Right lobe of liver (tissue), 6 donors: ENCODE results near the gene LARP7. TPM values are rescaled to one million over a fixed set of nuclear protein-coding genes. Genes with fewer than 3 reads are reported as not detected.
A peak's percentile ranks its signal among the peaks of the same experiment; 100 is the strongest.

ENCODE experiments used
- ATAC-seq, 4 donors: fragments of 200-7000 bp; cut with Tn5 transposase; one replicate each; pipeline ENCODE4 v1.9.1; 2020; ENCODE audit warnings: mild to moderate bottlenecking in 4 of 4, moderate library complexity in 4 of 4
- DNase-seq, 3 donors: peaks; one replicate each; pipeline ENCODE4 v3.0.0-alpha.2; 2020
- H3K27ac ChIP-seq, 3 donors: fragments of 200-600 bp; one replicate each; pipeline ENCODE4 v1.8.0; 2022
- H3K27me3 ChIP-seq, 2 donors: fragments of 200-600 bp; one replicate each; pipeline ENCODE4 v1.8.0; 2022
- H3K36me3 ChIP-seq, 4 donors: fragments of 200-600 bp; sonication (generic) in 1 of 4; one replicate each; pipeline versions ENCODE4 v1.5.1 to v1.8.0; 2017 to 2022; ENCODE audit warnings: control low read depth in 1 of 4
- H3K4me1 ChIP-seq, 4 donors: fragments of 200-600 bp; sonication (generic) in 1 of 4; one replicate each; pipeline versions ENCODE4 v1.5.1 to v1.8.0; 2017 to 2022; ENCODE audit warnings: control low read depth in 1 of 4
- H3K4me3 ChIP-seq, 3 donors: fragments of 200-600 bp; one replicate each; pipeline ENCODE4 v1.8.0; 2022
- H3K9me3 ChIP-seq, 4 donors: fragments of 200-600 bp; sonication (generic) in 1 of 4; one replicate each; pipeline versions ENCODE4 v1.5.1 to v1.8.0; 2017 to 2022; ENCODE audit warnings: control low read depth in 1 of 4
- POLR2A ChIP-seq: fragments of 450-650 bp; IDR thresholded peaks from one replicate; pipeline ENCODE4 v1.6.1; 2017; ENCODE audit warnings: antibody characterized with exemption, mild to moderate bottlenecking
- WGBS: methylation state at CpG from one replicate; pipeline ENCODE4 v1.1.6; 2018; ENCODE audit warnings: low coverage, low lambda C conversion rate; ENCODE audit not compliant: insufficient coverage; ENCODE audit errors: missing lambda C conversion rate; 5-methylcytosine and 5-hydroxymethylcytosine counted together
- intact Hi-C, 2 donors: fragments of 100-400 bp; cut with DNase I; formaldehyde crosslinking; loops; one replicate each; pipeline versions ENCODE4 v1.11.2 to v1.14.1; 2022
- total RNA-seq, 6 experiments: library from RNA; depleted of rRNA in 2 of 6; stranded (reverse); fragments of >200 nt in 2 of 6; fragmentation: NEBNext Ultra II Directional in 3 of 6; extraction: Animal tissue kit (Norgen Biotek cat#: 25700) in 3 of 6; gene quantifications; one replicate each; pipeline versions ENCODE4 v1.1.0 to v1.2.4, GENCODE V29; 2016 to 2023
- TF ChIP-seq, protein P1 (sequence below), 4 donors: fragments of 200-600 bp in 3 of 4; fragments of 450-650 bp in 1 of 4; IDR thresholded peaks; one replicate each; pipeline versions ENCODE4 v1.5.1 to v1.8.0; 2016 to 2022; ENCODE audit warnings: antibody characterized with exemption in 4 of 4, mild to moderate bottlenecking in 2 of 4
- donor health status: DM: no; HTN: yes; CAD: no.
- donor health status: DM: no; HTN: no; CAD: no.
- donor health status: DM: no; HTN: no; CAD: no.
- donor health status: DM: no; HTN: yes; CAD: no.
- donor health status: DM: no; HTN: yes; CAD: no.

LARP7 gene
- total RNA-seq, 6 experiments from 2014 or later = 12.7 to 28.8 (median 20.4) TPM

DNA sequence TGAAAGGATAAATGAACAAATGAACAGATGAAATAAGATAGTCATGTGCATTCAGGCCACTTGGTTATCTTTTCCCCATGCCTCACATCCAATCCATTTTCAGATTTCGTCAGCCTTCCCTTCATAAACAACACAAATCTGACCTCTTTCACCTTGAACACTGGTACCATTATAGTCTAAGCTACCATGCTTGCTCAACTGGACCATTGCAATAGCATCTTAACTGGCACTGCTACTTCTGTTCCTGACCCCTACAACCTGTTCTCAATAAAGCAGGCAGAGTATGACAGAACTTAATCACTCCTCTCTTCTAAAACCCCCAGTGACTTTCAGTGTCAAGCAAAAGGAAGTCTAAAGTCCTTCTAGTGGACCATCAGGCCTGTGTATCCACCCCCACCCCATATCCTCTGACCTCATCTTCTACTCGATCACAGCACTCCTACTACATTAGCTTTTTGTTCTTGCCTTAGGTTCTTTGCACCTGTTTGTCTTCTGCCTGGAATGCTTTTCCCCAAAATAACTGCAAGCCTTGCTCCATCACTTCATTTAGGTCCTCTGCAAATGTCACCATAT, 40.7 kb downstream of the LARP7 start:
- no peaks in the 10 kb centered on the region for H3K36me3 ChIP-seq
- no peak overlapping the region for H3K27ac ChIP-seq
- no peaks in the 10 kb centered on the region for H3K4me1 ChIP-seq
- no peak overlapping the region for H3K4me3 ChIP-seq
- no peaks in the 10 kb centered on the region for H3K9me3 ChIP-seq
- TF ChIP-seq, protein P1, sequence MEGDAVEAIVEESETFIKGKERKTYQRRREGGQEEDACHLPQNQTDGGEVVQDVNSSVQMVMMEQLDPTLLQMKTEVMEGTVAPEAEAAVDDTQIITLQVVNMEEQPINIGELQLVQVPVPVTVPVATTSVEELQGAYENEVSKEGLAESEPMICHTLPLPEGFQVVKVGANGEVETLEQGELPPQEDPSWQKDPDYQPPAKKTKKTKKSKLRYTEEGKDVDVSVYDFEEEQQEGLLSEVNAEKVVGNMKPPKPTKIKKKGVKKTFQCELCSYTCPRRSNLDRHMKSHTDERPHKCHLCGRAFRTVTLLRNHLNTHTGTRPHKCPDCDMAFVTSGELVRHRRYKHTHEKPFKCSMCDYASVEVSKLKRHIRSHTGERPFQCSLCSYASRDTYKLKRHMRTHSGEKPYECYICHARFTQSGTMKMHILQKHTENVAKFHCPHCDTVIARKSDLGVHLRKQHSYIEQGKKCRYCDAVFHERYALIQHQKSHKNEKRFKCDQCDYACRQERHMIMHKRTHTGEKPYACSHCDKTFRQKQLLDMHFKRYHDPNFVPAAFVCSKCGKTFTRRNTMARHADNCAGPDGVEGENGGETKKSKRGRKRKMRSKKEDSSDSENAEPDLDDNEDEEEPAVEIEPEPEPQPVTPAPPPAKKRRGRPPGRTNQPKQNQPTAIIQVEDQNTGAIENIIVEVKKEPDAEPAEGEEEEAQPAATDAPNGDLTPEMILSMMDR (IDR thresholded peaks at IDR 0.05) = no peak
- ATAC-seq (no peak), DNase-seq (no peak)
- no peaks in the 10 kb centered on the region for H3K27me3 ChIP-seq
- 59% methylated on average over 2 of the region's 2 CpGs for WGBS
- intact Hi-C loops = no loop called here

DNA sequence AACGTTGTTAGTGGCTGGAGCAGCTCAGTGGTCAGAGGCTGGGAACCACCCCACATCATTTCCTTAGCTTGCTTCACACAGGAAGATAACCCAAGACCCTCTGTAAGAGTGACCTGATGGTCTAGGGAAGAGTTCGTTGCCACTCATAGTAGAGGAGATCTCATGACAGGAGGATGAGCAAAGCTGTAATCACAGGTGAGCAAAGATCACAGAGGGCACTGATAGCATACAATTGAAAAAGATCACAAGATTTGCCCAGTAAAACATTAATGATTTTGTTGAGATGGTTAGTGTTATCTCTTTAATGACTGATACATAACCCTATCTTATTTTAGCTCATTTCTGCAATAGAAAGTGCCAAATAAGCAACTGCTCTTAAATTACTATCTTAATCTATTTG, 44.1 kb downstream of the LARP7 start:
- no peaks in the 10 kb centered on the region for H3K9me3 ChIP-seq
- ATAC-seq (peak in 1 of 4 donors; percentile 43), DNase-seq (no peak)
- H3K4me3 ChIP-seq = no peak overlapping the region
- H3K36me3 ChIP-seq = no peaks in the 10 kb centered on the region
- intact Hi-C loops = no loop called here
- no peak for TF ChIP-seq POLR2A
- TF ChIP-seq, protein P1 (IDR thresholded peaks at IDR 0.05) = no peak
- H3K27me3 ChIP-seq = no peaks in the 10 kb centered on the region
- no peak overlapping the region for H3K27ac ChIP-seq
- no peaks in the 10 kb centered on the region for H3K4me1 ChIP-seq
- 18% methylated on average over 2 of the region's 2 CpGs for WGBS

DNA sequence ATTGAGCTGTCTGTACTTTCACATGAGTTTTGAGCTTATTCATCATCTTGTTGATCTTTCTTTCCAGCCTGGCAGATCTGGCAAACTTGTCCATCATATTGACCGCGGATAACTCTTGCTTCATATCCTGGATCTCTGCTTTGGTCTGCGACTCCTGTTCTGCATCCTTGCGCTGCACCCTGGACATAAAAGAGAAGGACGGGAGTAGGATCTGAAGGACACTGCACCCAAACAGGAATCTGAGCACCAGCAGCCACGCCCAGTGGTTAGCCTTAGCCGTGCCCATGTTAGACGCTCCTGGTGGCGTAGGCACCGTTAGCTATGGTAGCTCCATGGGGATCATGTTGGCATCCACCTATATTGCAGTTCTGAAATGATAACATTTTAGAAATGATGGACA, 56.6 kb downstream of the LARP7 start:
- intact Hi-C loops = no loop called here
- Histone ChIP-seq H3K9me3 (no peaks in the 10 kb centered on the region), H3K27ac (no peak overlapping the region), H3K27me3 (no peaks in the 10 kb centered on the region), H3K4me3 (no peak overlapping the region), H3K36me3 (no peaks in the 10 kb centered on the region), H3K4me1 (no peaks in the 10 kb centered on the region)
- no peak for TF ChIP-seq POLR2A
- TF ChIP-seq, protein P1 (IDR thresholded peaks at IDR 0.05) = no peak
- 84% methylated on average over 10 of the region's 10 CpGs for WGBS
- ATAC-seq = no peak
- DNase-seq = no peak

DNA sequence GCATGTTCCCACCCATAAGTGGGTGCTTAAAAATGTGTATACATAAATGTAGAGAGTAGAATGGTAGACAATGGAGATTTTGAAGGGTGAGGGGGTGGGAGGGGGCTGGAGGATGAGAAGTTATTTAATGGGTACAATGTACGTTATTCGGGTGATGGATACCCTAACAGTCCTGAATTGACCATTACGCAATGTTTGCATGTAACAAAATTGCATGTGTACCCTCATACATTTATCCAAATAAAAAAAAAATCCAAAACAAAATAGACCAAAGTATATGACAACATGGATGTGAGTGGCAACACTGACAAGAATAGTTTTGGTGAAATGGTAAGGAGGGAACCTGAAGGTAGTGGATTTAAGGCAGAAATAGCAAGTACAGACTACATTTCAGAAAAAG, 63.7 kb downstream of the LARP7 start:
- Histone ChIP-seq H3K9me3 (no peaks in the 10 kb centered on the region), H3K27me3 (peaks cover 0 to 7% of the 10 kb centered on the region in 2 donors), H3K36me3 (no peaks in the 10 kb centered on the region), H3K4me3 (no peak overlapping the region), H3K4me1 (no peaks in the 10 kb centered on the region), H3K27ac (no peak overlapping the region)
- intact Hi-C loops = no loop called here
- TF ChIP-seq POLR2A = no peak
- TF ChIP-seq, protein P1 (IDR thresholded peaks at IDR 0.05) = no peak
- DNase-seq = no peak
- 82% methylated on average over 3 of the region's 3 CpGs for WGBS
- ATAC-seq = no peak

DNA sequence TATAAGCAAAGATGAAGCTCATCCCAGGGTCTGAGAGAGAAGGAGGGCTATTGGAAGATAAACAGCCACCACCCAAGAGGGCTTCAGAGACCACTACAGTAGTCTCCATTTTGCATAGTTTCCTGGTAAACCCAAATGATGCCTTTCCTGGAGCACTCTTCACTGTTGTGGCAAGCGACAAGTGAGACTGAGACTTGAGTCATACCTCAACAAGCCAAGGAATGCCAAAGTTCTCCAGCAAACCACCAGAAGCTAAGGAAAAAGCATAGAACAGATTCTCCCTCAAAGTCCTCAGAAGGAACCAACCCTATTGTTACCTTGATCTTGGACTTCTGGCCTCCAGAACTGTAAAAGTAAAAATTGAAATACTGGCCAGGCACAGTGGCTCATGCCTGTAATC, 65.9 kb downstream of the LARP7 start:
- no peaks in the 10 kb centered on the region for H3K36me3 ChIP-seq
- H3K27ac ChIP-seq = no peak overlapping the region
- no peaks in the 10 kb centered on the region for H3K9me3 ChIP-seq
- peaks cover 4 to 14% of the 10 kb centered on the region in 2 donors for H3K27me3 ChIP-seq
- intact Hi-C loops = no loop called here
- H3K4me3 ChIP-seq = no peak overlapping the region
- ATAC-seq = no peak
- no CpG with 5 or more reads among the region's 1 CpG for WGBS
- DNase-seq = no peak
- TF ChIP-seq, protein P1 (IDR thresholded peaks at IDR 0.05) = no peak
- H3K4me1 ChIP-seq = peaks cover 0 to 4% (median 0%) of the 10 kb centered on the region in 4 donors
